Activated CD8-positive, alpha-beta memory T cell treated with anti-CD3 and anti-CD28 coated beads for 36 hours (primary cell): Measurements from ENCODE around the gene ZNF507. TPM values are rescaled to one million over a fixed set of nuclear protein-coding genes. Genes with fewer than 3 reads are reported as not detected.

Experiments
- total RNA-seq, 2 experiments: library from RNA; stranded (reverse); gene quantifications; one replicate each; pipeline ENCODE4 v1.2.3, GENCODE V29; 2021

The ZNF507 gene
- total RNA-seq, 2 experiments from 2014 or later: 26.6 to 28.8 TPM

Other genes starting within 250 kb of the ZNF507 start
- gene DPY19L3, start 60.2 kb downstream of the ZNF507 start, total RNA-seq: 10 to 100 TPM; 19.1 to 20.9 TPM
- gene PDCD5, start 235.6 kb downstream of the ZNF507 start, total RNA-seq: 100 to 1,000 TPM; 286 to 287 TPM